ENCODE measurements around the gene LGALS3BP. TPM values are rescaled to one million over a fixed set of nuclear protein-coding genes. Genes with fewer than 3 reads are reported as not detected.

LGALS3BP gene
- total and polyA plus RNA-seq, 2 of the 13 experiments (the other 11 are each of a cell fraction or from before 2014, with no cell fraction given), result 137 to 332 TPM

DNA sequence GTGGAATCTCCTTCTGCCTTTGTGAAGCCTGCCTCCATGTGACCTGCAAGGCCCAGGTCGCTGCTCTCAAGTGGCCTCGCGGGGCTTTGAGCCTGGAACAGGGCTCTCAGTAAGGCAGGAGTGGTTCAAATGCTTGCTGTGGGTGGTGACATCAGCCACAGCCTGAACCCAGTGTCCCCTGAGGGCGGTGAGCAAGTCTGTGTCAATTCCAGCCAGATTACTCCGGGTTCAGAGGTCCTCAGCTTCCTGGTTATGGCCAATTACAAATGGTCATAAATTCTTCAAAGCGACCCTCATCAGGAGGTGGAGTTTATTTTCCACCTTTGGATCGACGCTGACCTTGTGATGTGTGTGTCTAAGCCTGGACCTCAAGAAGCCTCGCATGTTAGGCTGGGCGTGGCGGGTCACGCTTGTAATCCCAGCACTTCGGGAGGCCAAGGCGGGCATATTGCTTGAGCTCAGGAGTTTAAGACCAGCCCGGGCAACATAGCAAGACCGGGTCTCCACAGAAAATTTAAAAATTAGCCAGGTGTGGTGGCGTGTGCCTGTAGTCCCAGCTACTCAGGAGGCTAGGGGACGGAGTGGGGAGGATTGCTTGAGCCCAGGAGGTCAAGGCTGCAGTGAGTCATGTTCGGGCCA is 17.3 kb downstream of the LGALS3BP start (continued):
- peak; percentile 83 for TF ChIP-seq CREM (IDR thresholded peaks at IDR 0.05)
- TF ChIP-seq CREM (CRISPR knock-in tag; IDR thresholded peaks at IDR 0.05), result no peak
- no peak for TF ChIP-seq ZNF790 (CRISPR knock-in tag; IDR thresholded peaks at IDR 0.05; ENCODE audit: borderline replicate concordance)
- peak; percentile 82; the same call in 1 of the 2 replicates for TF ChIP-seq AHDC1 (CRISPR knock-in tag; IDR thresholded peaks at IDR 0.05; ENCODE audit: borderline replicate concordance)
- TF ChIP-seq ZNF563 (CRISPR knock-in tag; IDR thresholded peaks at IDR 0.05), result 0 out of 2 replicates have a peak, but pooled peaks have one; percentile 11
- TF ChIP-seq, protein P1, sequence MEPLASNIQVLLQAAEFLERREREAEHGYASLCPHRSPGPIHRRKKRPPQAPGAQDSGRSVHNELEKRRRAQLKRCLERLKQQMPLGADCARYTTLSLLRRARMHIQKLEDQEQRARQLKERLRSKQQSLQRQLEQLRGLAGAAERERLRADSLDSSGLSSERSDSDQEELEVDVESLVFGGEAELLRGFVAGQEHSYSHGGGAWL (CRISPR knock-in tag; IDR thresholded peaks at IDR 0.05), result no peak
- TF ChIP-seq HMG20B (CRISPR knock-in tag; conservative IDR thresholded peaks at IDR 0.05), result no peak
- TF ChIP-seq SSRP1 (CRISPR knock-in tag; IDR thresholded peaks at IDR 0.05), result no peak; the same call in 1 of the 2 replicates
- TF ChIP-seq PHB2 (IDR thresholded peaks at IDR 0.05; ENCODE audit: partially characterized antibody), result no peak
- TF ChIP-seq ZNF782 (CRISPR knock-in tag; IDR thresholded peaks at IDR 0.05; ENCODE audit: borderline replicate concordance), result peak; percentile 22; the same call in 1 of the 2 replicates
- TF ChIP-seq SMAD1 (CRISPR knock-in tag; IDR thresholded peaks at IDR 0.05; ENCODE audit: borderline replicate concordance, low read depth), result no peak
- TF ChIP-seq, protein P2, sequence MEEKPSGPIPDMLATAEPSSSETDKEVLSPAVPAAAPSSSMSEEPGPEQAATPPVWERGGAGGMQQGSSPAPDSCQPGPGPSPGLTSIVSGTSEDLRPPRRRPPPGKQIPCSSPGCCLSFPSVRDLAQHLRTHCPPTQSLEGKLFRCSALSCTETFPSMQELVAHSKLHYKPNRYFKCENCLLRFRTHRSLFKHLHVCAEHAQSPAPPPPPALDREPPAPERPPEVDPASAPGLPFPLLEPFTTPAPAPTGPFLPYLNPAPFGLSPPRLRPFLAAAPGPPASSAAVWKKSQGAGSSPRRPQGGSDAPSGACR (CRISPR knock-in tag; IDR thresholded peaks at IDR 0.05), result peak; percentile 62; the same call in 1 of the 2 replicates
- TF ChIP-seq MEIS1 (CRISPR knock-in tag; IDR thresholded peaks at IDR 0.05; ENCODE audit: borderline replicate concordance), result 0 out of 2 replicates have a peak, but pooled peaks have one; percentile 32
- peak; percentile 69; the same call in 1 of the 2 replicates for TF ChIP-seq FOSL1 (CRISPR knock-in tag; IDR thresholded peaks at IDR 0.05; ENCODE audit: borderline replicate concordance)
- no peak for TF ChIP-seq BCLAF1 (IDR thresholded peaks at IDR 0.05)
- TF ChIP-seq NFE2L1 (CRISPR knock-in tag; IDR thresholded peaks at IDR 0.05; ENCODE audit: borderline replicate concordance), result no peak
- no peak for TF ChIP-seq TGIF2 (CRISPR knock-in tag; IDR thresholded peaks at IDR 0.05)

Data from HepG2 (cell line).